Endothelial cell of umbilical vein (primary cell): ENCODE results near the gene SRSF9. TPM values are rescaled to one million over a fixed set of nuclear protein-coding genes. Genes with fewer than 3 reads are reported as not detected.

Experiments
- BruUV-seq: library from RNA; stranded (reverse); fragments of 400-500 nt; replicated peaks from 2 replicates; lab custom pipeline; 2021; lab: Mats Ljungman, UMichigan
- CTCF ChIA-PET: fragments of 300-600, 350-600 bp; sonication (Branson Sonifier 250); formaldehyde crosslinking; loops from one replicate; lab custom pipeline; 2021; ENCODE audit warnings: antibody characterized with exemption, inconsistent platforms; lab: Charles Lee
- POLR2A ChIA-PET: fragments of 300-600, 350-600 bp; sonication (Branson Sonifier 250); formaldehyde crosslinking; loops from one replicate; lab custom pipeline; 2021; ENCODE audit warnings: antibody characterized with exemption, inconsistent platforms; lab: Charles Lee
- DNase-seq: peaks from one replicate; pipeline ENCODE4 v3.0.0-alpha.2; 2011; ENCODE audit warnings: low read depth, low spot score
- FAIRE-seq: peaks from 2 replicates; lab custom pipeline; 2011; peaks lifted over from hg19 to GRCh38; lab: Jason Lieb, UNC
- H2AFZ ChIP-seq: 2 replicates; pipeline ENCODE4 v1.6.0; 2012; ENCODE audit warnings: low read depth, low read length, control low read depth, inconsistent platforms
- H3K27ac ChIP-seq: 2 replicates; pipeline ENCODE4 v1.5.1; 2011; ENCODE audit warnings: low read depth, mild to moderate bottlenecking, control low read depth, low read length, moderate library complexity; ENCODE audit not compliant: insufficient read depth
- H3K27me3 ChIP-seq, 2 experiments: 2 replicates each; pipeline versions ENCODE4 v1.6.0 to v1.6.1; 2011; ENCODE audit warnings: low read length in 2 of 2, mixed read lengths in 1 of 2; ENCODE audit not compliant: control insufficient read depth in 2 of 2, insufficient read depth in 2 of 2
- H3K36me3 ChIP-seq, 2 experiments: 2 replicates in 1 of 2; 3 replicates in 1 of 2; pipeline ENCODE4 v1.5.1; 2011; ENCODE audit warnings: low read length in 2 of 2, mild to moderate bottlenecking in 1 of 2, moderate library complexity in 1 of 2; ENCODE audit not compliant: control insufficient read depth in 2 of 2, insufficient read depth in 2 of 2; ENCODE audit errors: extremely low read depth in 1 of 2
- H3K4me1 ChIP-seq: 3 replicates; pipeline ENCODE4 v1.5.1; 2011; ENCODE audit warnings: mild to moderate bottlenecking, low read length; ENCODE audit not compliant: control insufficient read depth, insufficient read depth; ENCODE audit errors: extremely low read depth
- H3K4me2 ChIP-seq: 2 replicates; pipeline ENCODE4 v1.6.1; 2011; ENCODE audit warnings: low read length, control low read depth, mixed read lengths; ENCODE audit not compliant: insufficient read depth
- H3K4me3 ChIP-seq, 3 experiments: fragments of 200-600 bp in 1 of 3; sonication (generic), shearing (Covaris generic) in 1 of 3; replicated peaks in 1 of 3; 2 replicates each; pipeline ENCODE4 v1.5.1; 2011 to 2016; ENCODE audit warnings: control low read depth in 3 of 3, low read length in 3 of 3, mild to moderate bottlenecking in 2 of 3, inconsistent platforms in 1 of 3, low read depth in 1 of 3, moderate library complexity in 1 of 3; ENCODE audit not compliant: insufficient read depth in 1 of 3
- H3K79me2 ChIP-seq: 2 replicates; pipeline ENCODE4 v1.6.0; 2012; ENCODE audit warnings: low read length, inconsistent platforms; ENCODE audit not compliant: control insufficient read depth, insufficient read depth
- H3K9ac ChIP-seq: replicated peaks from 2 replicates; pipeline ENCODE3; 2011; ENCODE audit warnings: low read length, control low read depth; ENCODE audit not compliant: insufficient read depth; ENCODE audit errors: extremely low read depth
- H3K9me1 ChIP-seq: replicated peaks from 3 replicates; pipeline ENCODE4 v1.6.0; 2011; ENCODE audit warnings: mild to moderate bottlenecking, low read length; ENCODE audit not compliant: control insufficient read depth, insufficient read depth; ENCODE audit errors: extremely low read depth
- H3K9me3 ChIP-seq: replicated peaks from 2 replicates; pipeline ENCODE4 v1.5.1; 2012; ENCODE audit warnings: low read length, inconsistent platforms; ENCODE audit not compliant: control insufficient read depth, insufficient read depth
- H4K20me1 ChIP-seq: replicated peaks from 2 replicates; pipeline ENCODE3; 2011; ENCODE audit warnings: mild to moderate bottlenecking, low read length; ENCODE audit not compliant: control insufficient read depth, insufficient read depth; ENCODE audit errors: extremely low read depth
- EZH2 ChIP-seq: IDR thresholded peaks from 2 replicates; pipeline ENCODE4 v1.6.1; 2012; ENCODE audit warnings: borderline replicate concordance, low read depth, mild to moderate bottlenecking, moderate library complexity, low read length, inconsistent platforms; ENCODE audit not compliant: severe bottlenecking
- FOS ChIP-seq: IDR thresholded peaks from 2 replicates; pipeline ENCODE4 v1.6.1; 2011; ENCODE audit warnings: mild to moderate bottlenecking, low read length, moderate library complexity, borderline replicate concordance; ENCODE audit not compliant: insufficient read depth
- GATA2 ChIP-seq: IDR thresholded peaks from 2 replicates; pipeline ENCODE4 v1.7.0; 2011; ENCODE audit warnings: low read depth, mild to moderate bottlenecking, moderate library complexity, mixed read lengths, low read length; ENCODE audit not compliant: insufficient read length, insufficient read depth
- JUN ChIP-seq: IDR thresholded peaks from 2 replicates; pipeline ENCODE4 v1.6.1; 2011; ENCODE audit warnings: borderline replicate concordance, low read depth; ENCODE audit not compliant: insufficient read length, insufficient read depth
- MAX ChIP-seq: IDR thresholded peaks from 2 replicates; pipeline ENCODE4 v1.6.1; 2011; ENCODE audit not compliant: insufficient read depth, insufficient read length
- MYC ChIP-seq: IDR thresholded peaks from one replicate; pipeline ENCODE4 v1.6.1; 2011; ENCODE audit warnings: mild to moderate bottlenecking, low read depth, low read length
- POLR2A ChIP-seq: IDR thresholded peaks from 2 replicates; pipeline ENCODE4 v1.6.1; 2012; ENCODE audit warnings: low read depth, mild to moderate bottlenecking, control low read depth, low read length
- POLR2AphosphoS5 ChIP-seq: IDR thresholded peaks from 2 replicates; pipeline ENCODE4 v1.6.1; 2012; ENCODE audit warnings: low read depth, mild to moderate bottlenecking, control low read depth, low read length, moderate library complexity; ENCODE audit not compliant: insufficient read depth
- dilution Hi-C: fragments of 300-500 bp; cut with MboI; formaldehyde crosslinking; loops from one replicate; pipeline ENCODE4 v1.15.0; 2019; ENCODE audit warnings: low sequenced_read_pairs; ENCODE audit not compliant: extremely low pct_ligation_motif_present
- intact Hi-C: fragments of 100-400 bp; cut with micrococcal nuclease; formaldehyde crosslinking; loops from one replicate; pipeline ENCODE4 v1.10.0; 2022
- polyA plus RNA-seq, 4 experiments: library from polyadenylated mRNA; depleted of rRNA in 3 of 4; stranded (reverse) in 3 of 4; unstranded in 1 of 4; fragments of >200 nt; gene quantifications; 2 replicates each; pipeline versions ENCODE4 v1.2.1 to v1.2.3, GENCODE V29; 2011 to 2012; ENCODE audit warnings: missing spikeins in 1 of 4
- total RNA-seq: library from RNA; stranded (reverse); gene quantifications from 2 replicates; pipeline ENCODE4 v1.2.3, GENCODE V29; 2021
- TF ChIP-seq, protein P1 (sequence below), 2 donors: IDR thresholded peaks; 1 replicate in 1 of 2; 2 replicates in 1 of 2; pipeline ENCODE4 v1.5.1; 2011; ENCODE audit warnings: low read length in 2 of 2, mild to moderate bottlenecking in 2 of 2, moderate library complexity in 2 of 2, control low read depth in 1 of 2, inconsistent platforms in 1 of 2, low read depth in 1 of 2; ENCODE audit not compliant: insufficient read depth in 1 of 2; ENCODE audit errors: extremely low read depth in 1 of 2

SRSF9 gene
- total and polyA plus RNA-seq, 2 donors (not counting 3 experiments of a cell fraction or from before 2014, with no cell fraction given) = 153 to 226 TPM

DNA sequence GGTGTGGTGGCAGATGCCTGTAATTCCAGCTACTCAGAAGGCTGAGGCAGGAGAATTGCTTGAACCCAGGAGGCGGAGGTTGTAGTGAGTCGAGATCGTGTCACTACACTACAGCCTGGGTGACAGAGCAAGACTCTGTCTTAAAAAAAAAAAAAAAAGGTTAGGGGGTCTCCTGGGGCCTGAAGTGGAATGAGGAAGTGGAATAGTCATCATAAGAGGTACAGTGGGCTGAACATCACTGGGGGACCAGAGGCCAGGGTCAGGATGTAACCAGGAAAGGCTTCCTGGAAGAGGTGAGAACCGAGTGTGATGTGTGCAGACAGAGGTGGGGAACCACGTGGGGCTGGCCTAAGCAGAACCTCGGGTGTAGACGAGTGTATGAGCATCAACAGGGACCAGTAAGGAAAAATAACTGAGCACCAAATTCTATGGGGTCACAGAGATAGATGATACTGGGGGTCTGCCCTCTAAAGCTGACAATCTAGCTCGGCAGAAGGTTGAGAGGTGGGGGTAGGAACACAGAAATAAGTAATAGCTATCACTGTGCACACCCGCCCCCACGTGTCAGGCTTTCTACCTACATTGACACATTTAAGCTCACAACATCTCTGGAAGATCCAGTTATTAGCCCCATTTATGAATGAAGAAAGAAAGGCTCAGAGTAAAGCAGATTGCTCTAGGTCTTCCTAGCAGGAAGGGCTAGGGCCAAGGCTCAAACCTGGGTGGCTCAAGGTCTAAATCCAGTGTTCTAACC, 36.6 kb downstream of the SRSF9 start:
- POLR2A ChIA-PET = no interaction called here
- Histone ChIP-seq H4K20me1 (no peaks in the 10 kb centered on the region), H3K4me3 (no peak overlapping the region), H3K9me1 (no peaks in the 10 kb centered on the region), H3K36me3 (no peaks in the 10 kb centered on the region), H2AFZ (no peak overlapping the region), H3K9me3 (no peaks in the 10 kb centered on the region), H3K79me2 (peaks cover 2% of the 10 kb centered on the region), H3K4me1 (peaks cover 4% of the 10 kb centered on the region), H3K9ac (no peak overlapping the region), H3K4me2 (no peak overlapping the region), H3K27me3 (peaks cover 0 to 3% of the 10 kb centered on the region in 2 experiments), H3K27ac (no peak overlapping the region)
- intact Hi-C loops = no loop called here
- no peak for FAIRE-seq
- CTCF ChIA-PET = interaction anchor here (1.5 kb wide), 1 partner anchor 106 kb away, joined by 5 read pairs; the partner anchor contains the start of gene PLA2G1B
- BruUV-seq = no TSS peak
- TF ChIP-seq POLR2A = no peak
- TF ChIP-seq MAX = no peak
- TF ChIP-seq FOS = no peak
- TF ChIP-seq, protein P1, sequence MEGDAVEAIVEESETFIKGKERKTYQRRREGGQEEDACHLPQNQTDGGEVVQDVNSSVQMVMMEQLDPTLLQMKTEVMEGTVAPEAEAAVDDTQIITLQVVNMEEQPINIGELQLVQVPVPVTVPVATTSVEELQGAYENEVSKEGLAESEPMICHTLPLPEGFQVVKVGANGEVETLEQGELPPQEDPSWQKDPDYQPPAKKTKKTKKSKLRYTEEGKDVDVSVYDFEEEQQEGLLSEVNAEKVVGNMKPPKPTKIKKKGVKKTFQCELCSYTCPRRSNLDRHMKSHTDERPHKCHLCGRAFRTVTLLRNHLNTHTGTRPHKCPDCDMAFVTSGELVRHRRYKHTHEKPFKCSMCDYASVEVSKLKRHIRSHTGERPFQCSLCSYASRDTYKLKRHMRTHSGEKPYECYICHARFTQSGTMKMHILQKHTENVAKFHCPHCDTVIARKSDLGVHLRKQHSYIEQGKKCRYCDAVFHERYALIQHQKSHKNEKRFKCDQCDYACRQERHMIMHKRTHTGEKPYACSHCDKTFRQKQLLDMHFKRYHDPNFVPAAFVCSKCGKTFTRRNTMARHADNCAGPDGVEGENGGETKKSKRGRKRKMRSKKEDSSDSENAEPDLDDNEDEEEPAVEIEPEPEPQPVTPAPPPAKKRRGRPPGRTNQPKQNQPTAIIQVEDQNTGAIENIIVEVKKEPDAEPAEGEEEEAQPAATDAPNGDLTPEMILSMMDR (IDR thresholded peaks at IDR 0.05; ENCODE audit: extremely low read depth in 1 of 2, insufficient read depth in 1 of 2, low read depth in 1 of 2, low read length in 2 of 2) = no peak
- TF ChIP-seq EZH2 = no peak
- TF ChIP-seq MYC = no peak
- no peak for TF ChIP-seq POLR2AphosphoS5
- TF ChIP-seq JUN = no peak
- TF ChIP-seq GATA2 = no peak
- DNase-seq = no peak
- dilution Hi-C loops = no loop called here
